Endothelial cell of umbilical vein (primary cell): ENCODE data around the gene ATXN1.

Source experiments
- CTCF ChIP-seq, 2 donors: IDR thresholded peaks; 1 replicate in 1 of 2; 2 replicates in 1 of 2; pipeline ENCODE4 v1.5.1; 2011; ENCODE audit warnings: low read length in 2 of 2, mild to moderate bottlenecking in 2 of 2, moderate library complexity in 2 of 2, control low read depth in 1 of 2, inconsistent platforms in 1 of 2, low read depth in 1 of 2; ENCODE audit not compliant: insufficient read depth in 1 of 2; ENCODE audit errors: extremely low read depth in 1 of 2
- EZH2 ChIP-seq: IDR thresholded peaks from 2 replicates; pipeline ENCODE4 v1.6.1; 2012; ENCODE audit warnings: borderline replicate concordance, low read depth, mild to moderate bottlenecking, moderate library complexity, low read length, inconsistent platforms; ENCODE audit not compliant: severe bottlenecking
- FOS ChIP-seq: IDR thresholded peaks from 2 replicates; pipeline ENCODE4 v1.6.1; 2011; ENCODE audit warnings: mild to moderate bottlenecking, low read length, moderate library complexity, borderline replicate concordance; ENCODE audit not compliant: insufficient read depth
- GATA2 ChIP-seq: IDR thresholded peaks from 2 replicates; pipeline ENCODE4 v1.7.0; 2011; ENCODE audit warnings: low read depth, mild to moderate bottlenecking, moderate library complexity, mixed read lengths, low read length; ENCODE audit not compliant: insufficient read length, insufficient read depth
- MAX ChIP-seq: IDR thresholded peaks from 2 replicates; pipeline ENCODE4 v1.6.1; 2011; ENCODE audit not compliant: insufficient read depth, insufficient read length
- MYC ChIP-seq: IDR thresholded peaks from one replicate; pipeline ENCODE4 v1.6.1; 2011; ENCODE audit warnings: mild to moderate bottlenecking, low read depth, low read length
- POLR2A ChIP-seq: IDR thresholded peaks from 2 replicates; pipeline ENCODE4 v1.6.1; 2012; ENCODE audit warnings: low read depth, mild to moderate bottlenecking, control low read depth, low read length
- POLR2AphosphoS5 ChIP-seq: IDR thresholded peaks from 2 replicates; pipeline ENCODE4 v1.6.1; 2012; ENCODE audit warnings: low read depth, mild to moderate bottlenecking, control low read depth, low read length, moderate library complexity; ENCODE audit not compliant: insufficient read depth

GRCh38 chr6:16271428-16271827 lies 489.8 kb downstream of the ATXN1 start:
- no peak for TF ChIP-seq CTCF (IDR thresholded peaks at IDR 0.05; ENCODE audit: extremely low read depth in 1 of 2, insufficient read depth in 1 of 2, low read depth in 1 of 2, low read length in 2 of 2)
- TF ChIP-seq EZH2 = no peak
- TF ChIP-seq POLR2A = no peak
- TF ChIP-seq POLR2AphosphoS5 = no peak
- no peak for TF ChIP-seq GATA2
- no peak for TF ChIP-seq MYC
- no peak for TF ChIP-seq MAX
- TF ChIP-seq FOS = no peak
